ENCODE data around the gene NCKAP5. TPM values are rescaled to one million over a fixed set of nuclear protein-coding genes. Genes with fewer than 3 reads are reported as not detected.

Gene NCKAP5
- total and polyA plus RNA-seq, 2 of the 8 experiments (the other 6 are each of a cell fraction or from before 2014, with no cell fraction given): 0.27 to 0.86 TPM

GRCh38 chr2:133411101-133411500 lies 157.2 kb downstream of the NCKAP5 start:
- Histone ChIP-seq H3K79me1 (ENCODE audit: low read depth, low read length) (no peaks in the 10 kb centered on the region), H3K9me3 (ENCODE audit: insufficient read depth in 2 of 2, low read depth in 1 of 2, low read length in 1 of 2) (no peaks in the 10 kb centered on the region), H2BK5ac (ENCODE audit: low read depth, low read length) (no peak overlapping the region), H2BK15ac (ENCODE audit: low read length) (no peak overlapping the region), H2AFZ (ENCODE audit: low read length) (no peak overlapping the region), H3K27me3 (replicated peaks in 1 of 4; ENCODE audit: control insufficient read depth in 3 of 4, extremely low read depth in 1 of 4, insufficient read depth in 3 of 4, low read length in 3 of 4) (no peaks in the 10 kb centered on the region; a peak in 2 of 7 replicates), H4K5ac (ENCODE audit: insufficient read length, low read depth, low read length) (no peak overlapping the region), H2AK5ac (ENCODE audit: low read depth, low read length) (0 out of 2 replicates have a peak overlapping the region, but pooled peaks have one; percentile 47), H3K36me3 (ENCODE audit: control insufficient read depth in 2 of 4, insufficient read depth in 4 of 4, low read length in 3 of 4) (no peaks in the 10 kb centered on the region), H4K20me1 (replicated peaks in 1 of 2; ENCODE audit: control insufficient read depth in 1 of 2, insufficient read depth in 2 of 2, low read length in 2 of 2) (no peaks in the 10 kb centered on the region), H3K23ac (ENCODE audit: insufficient read length) (no peak overlapping the region), H3K14ac (ENCODE audit: insufficient read length) (no peak overlapping the region), H3K4me2 (ENCODE audit: insufficient read depth in 1 of 2, low read depth in 2 of 2, low read length in 2 of 2) (no peak overlapping the region), H3K4me3 (ENCODE audit: extremely low read depth in 1 of 4, insufficient read depth in 2 of 4, low read depth in 3 of 4, low read length in 4 of 4) (no peak overlapping the region), H2BK12ac (ENCODE audit: low read depth, low read length) (no peak overlapping the region), H3K18ac (ENCODE audit: extremely low read depth, low read length) (no peak overlapping the region), H3K27ac (ENCODE audit: low read depth, low read length) (no peak overlapping the region), H3K9ac (replicated peaks in 1 of 4; ENCODE audit: extremely low read depth in 1 of 4, low read depth in 3 of 4, low read length in 3 of 4) (no peak overlapping the region), H2BK120ac (replicated peaks; ENCODE audit: low read depth, low read length) (no peak overlapping the region), H3K79me2 (ENCODE audit: control insufficient read depth in 1 of 2, insufficient read depth in 2 of 2, low read length in 2 of 2) (no peaks in the 10 kb centered on the region), H2BK20ac (ENCODE audit: low read length) (no peak overlapping the region), H3K23me2 (ENCODE audit: low read depth, low read length) (no peaks in the 10 kb centered on the region), H3K4me1 (replicated peaks in 1 of 4; ENCODE audit: control insufficient read depth in 3 of 4, insufficient read depth in 4 of 4, low read length in 3 of 4) (no peaks in the 10 kb centered on the region; a peak in 1 of 7 replicates), H3K4ac (replicated peaks; ENCODE audit: insufficient read length, low read depth, low read length) (no peak overlapping the region), H4K91ac (replicated peaks; ENCODE audit: insufficient read length, low read length) (no peak overlapping the region), H4K8ac (ENCODE audit: extremely low read depth, insufficient read depth, low read length) (no peak overlapping the region), H3K56ac (replicated peaks; ENCODE audit: insufficient read length, low read depth, low read length) (no peak overlapping the region)
- CTCF ChIA-PET (ENCODE audit: partially characterized antibody): interaction anchor here (0.8 to 2.9 kb wide), 11 partner anchors 9 to 124 kb away, joined by 3 to 17 read pairs (median 4); no protein-coding TSS in a partner anchor
- WGBS, 2 experiments (ENCODE audit: extremely low coverage in 1 of 2, insufficient coverage in 1 of 2, insufficient read length in 1 of 2, insufficient replicate concordance in 2 of 2, low coverage in 1 of 2, low lambda C conversion rate in 2 of 2, missing lambda C conversion rate in 1 of 2): 91% methylated on average over 5 of the region's 5 CpGs; no CpG with 5 or more reads in 1 of the 2 experiments
- no peak for FAIRE-seq
- POLR2A ChIA-PET (ENCODE audit: partially characterized antibody): no interaction called here
- DNase-seq (ENCODE audit: low read depth in 1 of 2, low spot score in 2 of 2): no peak
- TF ChIP-seq KDM4A (IDR thresholded peaks at IDR 0.05; ENCODE audit: low read depth, low read length, severe bottlenecking) (no peak), ASH2L (IDR thresholded peaks at IDR 0.05; ENCODE audit: low read length) (no peak), SP1 (IDR thresholded peaks at IDR 0.05; ENCODE audit: low read depth, low read length) (no peak)
